Natural killer cell (primary cell): ENCODE measurements around the gene ERBB2. TPM values are rescaled to one million over a fixed set of nuclear protein-coding genes. Genes with fewer than 3 reads are reported as not detected.

Source experiments
- ATAC-seq, 3 donors: fragments of 150-1000 bp in 2 of 3; fragments of 200-7000 bp in 1 of 3; cut with Tn5 transposase; 1 replicate in 1 of 3; 2 replicates in 2 of 3; pipeline ENCODE4 v1.10.0; 2021; ENCODE audit warnings: mild to moderate bottlenecking in 2 of 3, moderate library complexity in 2 of 3
- DNase-seq, 2 donors: peaks; one replicate each; pipeline versions ENCODE4 v3.0.0 to v3.0.0-alpha.2; 2013 to 2021; ENCODE audit warnings: mixed read lengths in 1 of 2
- H3K27ac ChIP-seq: one replicate; pipeline ENCODE4 v1.5.1; 2013; ENCODE audit warnings: mild to moderate bottlenecking, low read length
- H3K27me3 ChIP-seq: one replicate; pipeline ENCODE4 v1.6.1; 2013; ENCODE audit warnings: low read length; ENCODE audit not compliant: control insufficient read depth, insufficient read depth
- H3K36me3 ChIP-seq: one replicate; pipeline ENCODE4 v1.6.1; 2013; ENCODE audit warnings: low read length; ENCODE audit not compliant: control insufficient read depth, insufficient read depth
- H3K4me1 ChIP-seq: one replicate; pipeline ENCODE4 v1.6.1; 2013; ENCODE audit warnings: low read length; ENCODE audit not compliant: control insufficient read depth, insufficient read depth
- H3K4me3 ChIP-seq: one replicate; pipeline ENCODE4 v1.5.1; 2013; ENCODE audit warnings: low read length
- H3K9me3 ChIP-seq: one replicate; pipeline ENCODE4 v1.6.1; 2013; ENCODE audit warnings: low read length; ENCODE audit not compliant: control insufficient read depth, insufficient read depth
- H3K27ac Mint-ChIP-seq, 2 donors: one replicate each; pipeline ENCODE4 v1.8.0; 2022; ENCODE audit warnings: mild to moderate bottlenecking in 2 of 2, mixed read lengths in 2 of 2, moderate library complexity in 1 of 2
- H3K27me3 Mint-ChIP-seq, 2 donors: one replicate each; pipeline ENCODE4 v1.8.0; 2022; ENCODE audit warnings: low read depth in 2 of 2, mixed read lengths in 2 of 2
- H3K36me3 Mint-ChIP-seq: one replicate; pipeline ENCODE4 v1.8.0; 2022; ENCODE audit warnings: mixed read lengths
- H3K4me1 Mint-ChIP-seq, 2 donors: one replicate each; pipeline ENCODE4 v1.8.0; 2022; ENCODE audit warnings: mixed read lengths in 2 of 2
- H3K4me3 Mint-ChIP-seq: one replicate; pipeline ENCODE4 v1.8.0; 2022; ENCODE audit warnings: mild to moderate bottlenecking, moderate library complexity, mixed read lengths
- H3K9me3 Mint-ChIP-seq, 2 donors: one replicate each; pipeline ENCODE4 v1.8.0; 2022; ENCODE audit warnings: mixed read lengths in 2 of 2
- WGBS: methylation state at CpG from one replicate; pipeline ENCODE4 v1.1.7; 2013; ENCODE audit warnings: missing lambda C conversion rate; ENCODE audit not compliant: insufficient coverage; 5-methylcytosine and 5-hydroxymethylcytosine counted together
- intact Hi-C: fragments of 100-400 bp; cut with micrococcal nuclease; formaldehyde crosslinking; loops from one replicate; pipeline ENCODE4 v1.14.2; 2022
- total RNA-seq, 4 donors: library from RNA; stranded (reverse); fragments of 120-200 nt in 1 of 4; gene quantifications; one replicate each; pipeline versions ENCODE4 v1.2.3 to v1.2.4, GENCODE V29; 2013 to 2022
- TF ChIP-seq, protein P1 (sequence below): fragments of 200-600 bp; IDR thresholded peaks from one replicate; pipeline ENCODE4 v1.8.0; 2022; ENCODE audit warnings: antibody characterized with exemption

ERBB2 gene
- total RNA-seq, 3 donors from 2014 or later (not counting 1 experiment from before 2014, with no cell fraction given) = 77.6 to 115 (median 82.1) TPM

DNA sequence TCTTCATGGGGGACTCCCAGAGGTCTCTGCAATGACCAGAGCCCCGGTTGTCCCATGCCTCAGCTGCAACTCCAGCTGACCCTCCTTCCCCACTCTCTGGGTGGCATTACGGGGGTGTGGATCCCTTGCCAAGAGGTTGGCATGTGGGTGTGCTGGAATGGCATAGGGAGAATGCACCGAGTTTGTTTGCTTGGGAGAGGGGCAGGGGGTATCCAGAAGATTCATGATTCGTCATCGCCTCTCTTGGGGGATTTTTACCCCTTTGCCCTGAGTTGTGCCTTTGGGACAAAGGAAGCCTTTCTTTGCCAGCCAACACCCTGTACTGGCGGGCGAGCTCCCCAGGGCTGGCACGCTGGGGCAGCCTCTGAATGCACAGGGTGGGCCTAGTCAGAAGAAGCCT lies 6.5 kb downstream of the ERBB2 start:
- Histone ChIP-seq H3K4me3 (no peak overlapping the region), H3K36me3 (no peaks in the 10 kb centered on the region), H3K27ac (peak overlapping the region; percentile 67), H3K27me3 (no peaks in the 10 kb centered on the region), H3K9me3 (no peaks in the 10 kb centered on the region), H3K4me1 (peaks cover 60% of the 10 kb centered on the region)
- Mint-ChIP-seq H3K27me3 (peaks cover 0 to under 1% of the 10 kb centered on the region in 2 donors), H3K9me3 (no peaks in the 10 kb centered on the region), H3K4me3 (no peak overlapping the region), H3K27ac (peak overlapping the region; percentile 86 to 90), H3K4me1 (peaks cover 59 to 82% of the 10 kb centered on the region in 2 donors), H3K36me3 (no peaks in the 10 kb centered on the region)
- DNase-seq (no peak), ATAC-seq (no peak)
- WGBS = 94% methylated on average over 8 of the region's 8 CpGs
- intact Hi-C loops = no loop called here
- TF ChIP-seq, protein P1, sequence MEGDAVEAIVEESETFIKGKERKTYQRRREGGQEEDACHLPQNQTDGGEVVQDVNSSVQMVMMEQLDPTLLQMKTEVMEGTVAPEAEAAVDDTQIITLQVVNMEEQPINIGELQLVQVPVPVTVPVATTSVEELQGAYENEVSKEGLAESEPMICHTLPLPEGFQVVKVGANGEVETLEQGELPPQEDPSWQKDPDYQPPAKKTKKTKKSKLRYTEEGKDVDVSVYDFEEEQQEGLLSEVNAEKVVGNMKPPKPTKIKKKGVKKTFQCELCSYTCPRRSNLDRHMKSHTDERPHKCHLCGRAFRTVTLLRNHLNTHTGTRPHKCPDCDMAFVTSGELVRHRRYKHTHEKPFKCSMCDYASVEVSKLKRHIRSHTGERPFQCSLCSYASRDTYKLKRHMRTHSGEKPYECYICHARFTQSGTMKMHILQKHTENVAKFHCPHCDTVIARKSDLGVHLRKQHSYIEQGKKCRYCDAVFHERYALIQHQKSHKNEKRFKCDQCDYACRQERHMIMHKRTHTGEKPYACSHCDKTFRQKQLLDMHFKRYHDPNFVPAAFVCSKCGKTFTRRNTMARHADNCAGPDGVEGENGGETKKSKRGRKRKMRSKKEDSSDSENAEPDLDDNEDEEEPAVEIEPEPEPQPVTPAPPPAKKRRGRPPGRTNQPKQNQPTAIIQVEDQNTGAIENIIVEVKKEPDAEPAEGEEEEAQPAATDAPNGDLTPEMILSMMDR = no peak

DNA sequence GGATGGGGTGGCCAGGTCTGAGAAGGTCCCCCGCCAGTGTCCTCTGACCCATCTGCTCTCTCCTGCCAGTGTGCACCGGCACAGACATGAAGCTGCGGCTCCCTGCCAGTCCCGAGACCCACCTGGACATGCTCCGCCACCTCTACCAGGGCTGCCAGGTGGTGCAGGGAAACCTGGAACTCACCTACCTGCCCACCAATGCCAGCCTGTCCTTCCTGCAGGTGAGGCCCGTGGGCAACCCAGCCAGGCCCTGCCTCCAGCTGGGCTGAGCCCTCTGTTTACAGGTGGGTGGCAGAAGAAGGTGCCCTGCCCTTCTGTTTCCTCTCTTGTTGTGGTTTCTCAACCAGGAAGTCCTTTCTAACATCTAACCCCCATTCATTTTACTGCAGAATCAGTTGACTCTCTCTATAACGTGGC lies 7.1 kb downstream of the ERBB2 start:
- WGBS = 68% methylated on average over 7 of the region's 7 CpGs
- intact Hi-C loops = no loop called here
- peak overlapping the region; percentile 85 for H3K4me3 Mint-ChIP-seq

DNA sequence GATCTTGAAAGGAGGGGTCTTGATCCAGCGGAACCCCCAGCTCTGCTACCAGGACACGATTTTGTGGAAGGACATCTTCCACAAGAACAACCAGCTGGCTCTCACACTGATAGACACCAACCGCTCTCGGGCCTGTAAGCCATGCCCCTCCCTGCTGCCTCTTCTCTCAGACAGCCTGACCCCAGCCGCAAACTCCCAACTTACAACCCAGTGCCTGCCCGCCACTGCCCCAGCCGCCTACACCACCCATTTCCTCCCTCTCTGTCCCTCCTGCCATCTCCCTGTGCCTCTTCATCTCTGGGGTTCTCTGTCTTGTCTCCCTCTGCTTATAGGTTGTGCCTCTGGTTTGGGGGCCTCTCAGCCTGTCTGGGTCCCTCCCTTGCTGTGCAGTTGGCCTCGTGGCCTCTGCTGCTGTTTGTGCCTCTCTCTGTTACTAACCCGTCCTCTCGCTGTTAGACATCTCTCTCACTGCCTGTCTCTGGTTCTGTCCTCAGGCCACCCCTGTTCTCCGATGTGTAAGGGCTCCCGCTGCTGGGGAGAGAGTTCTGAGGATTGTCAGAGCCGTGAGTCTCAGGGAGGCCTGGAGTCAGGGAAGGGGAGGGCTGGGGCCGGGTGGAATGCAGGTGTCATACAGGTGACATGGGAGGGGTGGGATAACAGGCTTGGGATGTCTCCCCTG lies 9.6 kb downstream of the ERBB2 start:
- Mint-ChIP-seq H3K9me3 (no peaks in the 10 kb centered on the region), H3K27ac (peak overlapping the region; percentile 86 to 90), H3K36me3 (no peaks in the 10 kb centered on the region), H3K4me1 (peaks cover 57 to 70% of the 10 kb centered on the region in 2 donors), H3K27me3 (no peaks in the 10 kb centered on the region), H3K4me3 (peak overlapping the region; percentile 85)
- intact Hi-C loops = no loop called here
- ATAC-seq (peak; percentile 75 to 84 (median 80)), DNase-seq (no peak)
- 52% methylated on average over 14 of the region's 14 CpGs for WGBS
- H3K4me1 ChIP-seq = peaks cover 47% of the 10 kb centered on the region
- peak overlapping the region; percentile 32 for H3K4me3 ChIP-seq
- peak overlapping the region; percentile 74 for H3K27ac ChIP-seq
- H3K27me3 ChIP-seq = no peaks in the 10 kb centered on the region
- no peaks in the 10 kb centered on the region for H3K36me3 ChIP-seq
- TF ChIP-seq, protein P1 = no peak
- no peaks in the 10 kb centered on the region for H3K9me3 ChIP-seq

More for the DNA sequence above, 7.1 kb downstream of the ERBB2 start:
- ATAC-seq (no peak), DNase-seq (peak in 1 of 2 donors; percentile 32)
- Mint-ChIP-seq H3K36me3 (no peaks in the 10 kb centered on the region), H3K27ac (peak overlapping the region; percentile 86 to 90), H3K4me1 (peaks cover 65 to 82% of the 10 kb centered on the region in 2 donors), H3K27me3 (no peaks in the 10 kb centered on the region), H3K9me3 (no peaks in the 10 kb centered on the region)
- TF ChIP-seq, protein P1 = no peak
- H3K4me3 ChIP-seq = no peak overlapping the region
- H3K4me1 ChIP-seq = peaks cover 60% of the 10 kb centered on the region
- no peaks in the 10 kb centered on the region for H3K9me3 ChIP-seq
- no peaks in the 10 kb centered on the region for H3K36me3 ChIP-seq
- H3K27me3 ChIP-seq = no peaks in the 10 kb centered on the region
- peak overlapping the region; percentile 67 for H3K27ac ChIP-seq
